ENCODE data around the gene VTN.
A peak's percentile ranks its signal among the peaks of the same experiment; 100 is the strongest.

VTN gene

GRCh38 chr17:28399808-28400207 lies 29.7 kb upstream of the VTN start:
- peaks cover 11% of the 10 kb centered on the region for H3K36me3 Mint-ChIP-seq
- peaks cover 24% of the 10 kb centered on the region for H3K4me1 Mint-ChIP-seq
- no peaks in the 10 kb centered on the region for H3K27me3 Mint-ChIP-seq
- ATAC-seq: no peak
- no peaks in the 10 kb centered on the region for H3K9me3 Mint-ChIP-seq
- H3K4me3 Mint-ChIP-seq: no peak overlapping the region
- no peak overlapping the region for H3K27ac Mint-ChIP-seq

DNA sequence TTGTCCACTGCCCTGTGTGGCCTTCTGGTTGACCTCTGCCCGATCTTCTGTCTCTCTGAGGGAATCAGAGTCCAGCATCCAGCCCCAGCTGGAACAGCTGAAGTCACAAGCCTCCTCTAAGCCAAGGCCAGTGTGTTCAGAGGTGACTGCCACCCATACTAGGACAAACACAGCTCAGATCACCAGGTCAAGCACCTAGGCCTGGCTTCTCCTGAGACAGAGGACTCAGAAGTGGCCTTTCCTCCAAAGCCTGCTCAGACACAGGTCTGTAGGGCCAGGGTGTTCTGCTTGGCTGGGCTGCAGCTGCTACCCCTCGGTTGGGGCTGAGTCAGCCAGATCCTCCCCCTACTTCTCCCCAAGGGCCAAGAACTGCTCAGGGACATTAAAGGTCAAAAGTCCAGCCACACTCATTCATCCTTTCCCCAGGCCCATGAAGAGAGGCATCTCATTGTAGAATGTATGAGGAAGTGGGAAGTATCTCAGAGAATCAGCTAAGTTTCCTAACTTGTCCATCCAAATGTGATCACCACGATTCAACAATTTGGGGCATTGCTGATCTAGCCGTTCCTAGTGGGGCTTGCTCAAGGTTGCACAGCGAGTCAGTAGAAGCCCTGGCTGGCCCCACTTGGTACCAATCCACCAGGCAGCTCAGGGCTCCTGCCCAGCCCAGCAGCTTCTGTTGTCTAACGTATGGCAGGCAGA lies 28.3 kb upstream of the VTN start:
- peak; percentile 63 for ATAC-seq
- Mint-ChIP-seq H3K27ac (peak overlapping the region; percentile 46), H3K27me3 (no peaks in the 10 kb centered on the region), H3K4me3 (no peak overlapping the region), H3K36me3 (peaks cover 19% of the 10 kb centered on the region), H3K4me1 (peaks cover 11% of the 10 kb centered on the region), H3K9me3 (no peaks in the 10 kb centered on the region)

DNA sequence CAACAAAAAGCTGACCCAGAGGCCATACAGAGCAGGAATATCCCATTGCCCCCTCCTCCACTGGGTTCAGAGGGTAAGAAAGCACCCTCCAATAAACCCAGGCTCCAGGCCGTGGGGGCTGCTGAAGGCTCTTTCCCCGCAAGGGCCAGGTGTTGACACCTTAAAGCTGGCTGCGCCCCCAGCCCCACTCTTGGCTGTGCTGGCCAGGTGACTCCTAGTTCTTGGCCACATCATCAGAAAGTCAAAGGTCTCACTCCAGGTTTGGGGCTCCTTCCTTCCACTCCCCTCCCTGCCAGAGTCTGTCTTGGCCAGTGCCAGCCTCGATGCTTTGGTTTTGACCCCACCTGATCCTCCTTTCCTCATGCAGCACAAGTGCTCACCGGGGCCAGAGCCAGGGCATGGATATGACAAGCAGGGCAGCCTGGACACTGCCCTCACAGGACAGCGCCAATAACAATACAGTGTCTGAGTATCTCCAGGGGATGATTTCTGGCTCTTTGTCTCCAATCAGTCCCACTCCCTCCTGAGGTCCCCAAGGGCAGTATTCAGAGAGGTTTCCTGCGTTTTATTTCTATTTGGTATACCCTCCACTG lies 27.7 kb upstream of the VTN start:
- peaks cover 11% of the 10 kb centered on the region for H3K4me1 Mint-ChIP-seq
- no peak for ATAC-seq
- H3K27me3 Mint-ChIP-seq: no peaks in the 10 kb centered on the region
- H3K9me3 Mint-ChIP-seq: no peaks in the 10 kb centered on the region
- peaks cover 19% of the 10 kb centered on the region for H3K36me3 Mint-ChIP-seq
- no peak overlapping the region for H3K4me3 Mint-ChIP-seq
- H3K27ac Mint-ChIP-seq: peak overlapping the region; percentile 46

DNA sequence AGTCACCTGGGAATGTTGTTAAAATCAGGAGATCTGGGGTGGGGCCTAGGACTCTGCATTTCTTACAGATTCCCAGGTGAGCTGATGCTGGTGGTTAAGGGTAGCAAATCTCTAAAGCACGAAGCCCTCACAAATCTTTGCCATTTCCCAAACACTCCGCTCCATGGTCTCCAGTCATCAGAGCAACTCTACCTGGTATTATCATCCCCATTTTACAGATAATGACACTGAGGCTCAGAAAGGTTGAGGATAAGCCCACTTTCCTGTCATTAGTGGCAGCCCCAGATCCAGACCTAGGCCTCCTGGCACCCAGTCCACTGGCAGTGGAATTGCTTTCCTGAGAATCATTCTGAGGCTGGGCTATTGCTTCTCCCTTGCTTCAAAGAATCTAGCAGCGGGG lies 27.2 kb upstream of the VTN start:
- ATAC-seq: no peak
- no peak overlapping the region for H3K27ac Mint-ChIP-seq
- no peaks in the 10 kb centered on the region for H3K9me3 Mint-ChIP-seq
- H3K27me3 Mint-ChIP-seq: no peaks in the 10 kb centered on the region
- no peak overlapping the region for H3K4me3 Mint-ChIP-seq
- peaks cover 11% of the 10 kb centered on the region for H3K4me1 Mint-ChIP-seq
- H3K36me3 Mint-ChIP-seq: peaks cover 19% of the 10 kb centered on the region

DNA sequence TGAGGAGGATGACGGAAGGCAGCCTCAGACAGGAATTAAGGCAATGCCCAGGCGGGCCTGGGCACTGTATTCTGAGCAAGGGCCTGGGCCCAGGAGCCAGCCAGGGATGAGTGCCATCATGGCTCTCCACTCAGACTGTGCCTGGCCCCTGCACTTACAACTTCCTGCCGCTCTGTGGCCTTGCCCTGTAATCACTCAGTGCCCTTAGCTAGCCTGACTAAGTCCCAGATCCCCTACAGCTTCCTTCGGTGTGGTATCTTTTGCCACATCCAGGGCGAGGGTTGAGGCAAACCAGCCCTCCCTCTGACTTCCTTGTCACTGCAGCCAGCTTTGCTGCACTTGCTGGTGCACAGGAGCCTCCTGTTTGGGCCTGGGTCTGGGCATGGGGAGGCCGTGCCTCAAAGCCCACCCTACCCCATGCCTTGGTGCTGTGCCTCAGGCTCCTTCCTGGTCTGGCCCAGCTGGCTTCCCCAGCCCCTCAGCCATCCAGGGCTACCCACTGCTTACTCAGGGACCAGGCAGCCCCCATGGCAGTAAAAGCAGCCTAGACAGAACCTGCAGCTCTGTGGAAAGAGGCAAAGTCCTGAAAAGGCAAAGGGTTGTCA lies 26.6 kb upstream of the VTN start:
- Mint-ChIP-seq H3K27me3 (no peaks in the 10 kb centered on the region), H3K36me3 (peaks cover 19% of the 10 kb centered on the region), H3K4me1 (peaks cover 11% of the 10 kb centered on the region), H3K9me3 (no peaks in the 10 kb centered on the region), H3K27ac (no peak overlapping the region), H3K4me3 (no peak overlapping the region)
- no peak for ATAC-seq

DNA sequence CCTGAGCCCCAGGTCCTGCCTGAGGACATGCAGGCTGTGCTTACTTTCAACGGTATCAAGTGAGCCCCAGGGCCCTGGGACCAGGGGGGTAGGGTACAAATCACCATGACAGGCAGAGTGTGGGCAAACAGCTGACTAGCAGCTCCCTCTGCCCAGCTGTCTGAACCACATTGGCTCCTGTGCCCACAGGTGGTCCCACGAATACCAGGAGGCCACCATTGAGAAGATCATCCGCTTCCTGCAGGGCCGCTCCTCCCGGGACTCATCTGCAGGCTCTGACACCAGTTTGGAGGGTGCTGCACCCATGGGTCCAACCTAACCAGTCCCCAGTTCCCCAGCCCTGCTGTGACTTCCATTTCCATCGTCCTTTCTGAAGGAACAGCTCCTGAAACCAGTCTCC lies 25.9 kb upstream of the VTN start:
- Mint-ChIP-seq H3K27me3 (no peaks in the 10 kb centered on the region), H3K4me3 (no peak overlapping the region), H3K9me3 (no peaks in the 10 kb centered on the region), H3K27ac (no peak overlapping the region), H3K4me1 (peaks cover 11% of the 10 kb centered on the region), H3K36me3 (peaks cover 27% of the 10 kb centered on the region)
- no peak for ATAC-seq

DNA sequence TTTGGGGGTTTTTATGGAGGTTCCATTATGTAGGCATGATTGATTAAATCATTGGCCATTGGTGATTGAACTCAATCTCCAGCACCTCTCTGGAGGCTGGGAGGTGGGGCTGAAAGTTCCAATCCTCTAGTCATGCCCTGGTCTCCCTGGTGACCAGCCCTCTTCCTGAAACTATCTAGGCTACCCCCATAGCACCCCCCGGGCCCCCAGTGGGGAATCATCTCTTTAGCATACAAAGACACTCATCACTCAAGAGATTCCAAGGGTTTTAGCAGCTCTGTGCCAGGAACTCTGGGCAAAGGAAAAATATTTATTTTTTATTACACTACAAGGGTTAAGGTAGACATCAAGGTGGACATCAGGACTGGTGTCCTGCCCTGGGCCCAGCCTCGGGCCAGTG lies 25.3 kb upstream of the VTN start:
- Mint-ChIP-seq H3K27ac (no peak overlapping the region), H3K27me3 (no peaks in the 10 kb centered on the region), H3K36me3 (peaks cover 33% of the 10 kb centered on the region), H3K4me3 (no peak overlapping the region), H3K4me1 (peaks cover 11% of the 10 kb centered on the region), H3K9me3 (no peaks in the 10 kb centered on the region)
- no peak for ATAC-seq

DNA sequence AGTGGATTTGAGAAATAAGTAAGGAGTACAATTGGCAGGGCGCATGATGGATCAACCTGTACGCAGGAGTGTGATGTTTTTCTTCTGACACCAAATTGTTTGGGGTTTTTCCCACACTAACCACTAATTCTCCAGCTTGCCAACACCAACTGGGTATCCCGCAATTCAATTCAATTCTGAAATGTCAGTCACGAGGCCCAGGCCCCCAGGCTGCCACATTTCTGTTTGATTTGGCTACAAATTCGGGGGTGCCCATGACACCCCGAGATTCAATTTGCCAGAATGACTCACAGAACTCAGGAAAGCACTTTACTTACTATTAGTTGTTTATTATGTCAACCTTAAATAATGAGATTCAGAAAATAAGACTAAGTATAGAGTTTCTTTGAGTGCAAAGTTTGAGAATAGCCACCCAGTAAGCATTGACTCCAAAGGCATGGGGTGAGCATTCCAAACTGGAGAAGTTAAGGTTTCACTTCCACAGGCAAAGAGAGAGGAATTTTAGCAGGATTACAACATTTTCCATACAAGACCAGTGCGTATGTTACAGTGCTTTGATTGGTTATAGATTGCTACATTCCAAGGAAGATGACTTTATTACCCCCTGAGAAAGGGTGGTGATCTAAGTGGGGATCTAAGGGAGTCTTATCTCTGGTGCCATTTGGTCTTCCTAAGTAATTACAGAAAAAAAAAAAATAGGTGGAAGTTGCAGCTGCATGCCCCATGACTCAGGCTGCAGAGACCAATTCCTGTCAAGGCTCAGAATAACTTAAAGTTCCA lies 24.4 kb upstream of the VTN start:
- peaks cover 11% of the 10 kb centered on the region for H3K4me1 Mint-ChIP-seq
- no peak overlapping the region for H3K27ac Mint-ChIP-seq
- ATAC-seq: no peak
- H3K36me3 Mint-ChIP-seq: peaks cover 42% of the 10 kb centered on the region
- H3K9me3 Mint-ChIP-seq: no peaks in the 10 kb centered on the region
- no peaks in the 10 kb centered on the region for H3K27me3 Mint-ChIP-seq
- H3K4me3 Mint-ChIP-seq: no peak overlapping the region

GRCh38 chr17:28392491-28392890 lies 22.4 kb upstream of the VTN start:
- Mint-ChIP-seq H3K27ac (no peak overlapping the region), H3K9me3 (no peaks in the 10 kb centered on the region), H3K27me3 (no peaks in the 10 kb centered on the region), H3K4me1 (no peaks in the 10 kb centered on the region), H3K36me3 (peaks cover 47% of the 10 kb centered on the region), H3K4me3 (no peak overlapping the region)
- no peak for ATAC-seq

DNA sequence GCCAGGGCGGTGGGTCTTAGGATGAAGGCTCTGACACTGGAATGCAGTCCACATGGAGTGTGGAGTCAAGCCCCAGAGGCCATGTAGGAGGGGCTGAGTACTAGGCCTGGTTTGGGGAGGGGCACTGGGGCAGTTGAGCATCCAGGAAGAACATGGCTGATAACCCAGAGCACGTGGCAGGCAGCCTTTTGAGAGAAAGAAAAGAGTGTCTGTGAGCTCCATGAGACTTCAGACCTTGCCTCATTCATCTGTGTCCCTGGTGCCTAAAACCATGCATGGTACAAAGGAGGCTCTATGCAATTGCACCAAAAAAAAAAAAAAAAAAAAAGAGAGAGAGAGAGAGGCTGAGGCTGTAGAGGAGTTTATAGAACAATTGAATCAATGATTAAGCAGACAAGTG lies 21.3 kb upstream of the VTN start:
- H3K4me1 Mint-ChIP-seq: no peaks in the 10 kb centered on the region
- ATAC-seq: no peak
- H3K9me3 Mint-ChIP-seq: no peaks in the 10 kb centered on the region
- no peaks in the 10 kb centered on the region for H3K27me3 Mint-ChIP-seq
- H3K4me3 Mint-ChIP-seq: no peak overlapping the region
- peaks cover 47% of the 10 kb centered on the region for H3K36me3 Mint-ChIP-seq
- no peak overlapping the region for H3K27ac Mint-ChIP-seq

GRCh38 chr17:28390984-28391383 lies 20.9 kb upstream of the VTN start:
- H3K36me3 Mint-ChIP-seq: peaks cover 47% of the 10 kb centered on the region
- no peak overlapping the region for H3K4me3 Mint-ChIP-seq
- H3K27me3 Mint-ChIP-seq: no peaks in the 10 kb centered on the region
- no peaks in the 10 kb centered on the region for H3K9me3 Mint-ChIP-seq
- no peak for ATAC-seq
- H3K4me1 Mint-ChIP-seq: no peaks in the 10 kb centered on the region
- no peak overlapping the region for H3K27ac Mint-ChIP-seq

- Mint-ChIP-seq H3K4me1 (peaks cover under 1% of the 10 kb centered on the region), H3K36me3 (peaks cover 47% of the 10 kb centered on the region), H3K27me3 (no peaks in the 10 kb centered on the region), H3K4me3 (no peak overlapping the region), H3K9me3 (no peaks in the 10 kb centered on the region), H3K27ac (no peak overlapping the region)
- ATAC-seq: no peak
Measured at GRCh38 chr17:28390563-28390962, 20.5 kb upstream of the VTN start.

GRCh38 chr17:28390141-28390540 lies 20.0 kb upstream of the VTN start:
- no peak for ATAC-seq
- H3K36me3 Mint-ChIP-seq: peaks cover 47% of the 10 kb centered on the region
- no peak overlapping the region for H3K4me3 Mint-ChIP-seq
- H3K27me3 Mint-ChIP-seq: no peaks in the 10 kb centered on the region
- no peaks in the 10 kb centered on the region for H3K9me3 Mint-ChIP-seq
- H3K27ac Mint-ChIP-seq: no peak overlapping the region
- peaks cover 5% of the 10 kb centered on the region for H3K4me1 Mint-ChIP-seq

DNA sequence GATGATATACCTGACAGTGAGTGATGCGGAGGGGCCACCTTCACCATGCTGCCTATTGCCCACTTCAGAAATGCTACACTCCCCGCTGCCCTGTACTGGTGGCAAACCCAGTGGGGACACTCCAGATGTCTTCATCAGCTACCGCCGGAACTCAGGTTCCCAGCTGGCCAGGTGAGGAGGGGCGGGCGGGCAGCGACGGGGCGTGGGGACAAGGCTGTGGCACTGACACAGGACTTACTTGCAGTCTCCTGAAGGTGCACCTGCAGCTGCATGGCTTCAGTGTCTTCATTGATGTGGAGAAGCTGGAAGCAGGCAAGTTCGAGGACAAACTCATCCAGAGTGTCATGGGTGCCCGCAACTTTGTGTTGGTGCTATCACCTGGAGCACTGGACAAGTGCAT lies 18.0 kb upstream of the VTN start:
- Mint-ChIP-seq H3K9me3 (no peaks in the 10 kb centered on the region), H3K27ac (no peak overlapping the region), H3K27me3 (peaks cover 19% of the 10 kb centered on the region), H3K4me1 (peaks cover 22% of the 10 kb centered on the region), H3K36me3 (peaks cover 39% of the 10 kb centered on the region), H3K4me3 (no peak overlapping the region)
- no peak for ATAC-seq

DNA sequence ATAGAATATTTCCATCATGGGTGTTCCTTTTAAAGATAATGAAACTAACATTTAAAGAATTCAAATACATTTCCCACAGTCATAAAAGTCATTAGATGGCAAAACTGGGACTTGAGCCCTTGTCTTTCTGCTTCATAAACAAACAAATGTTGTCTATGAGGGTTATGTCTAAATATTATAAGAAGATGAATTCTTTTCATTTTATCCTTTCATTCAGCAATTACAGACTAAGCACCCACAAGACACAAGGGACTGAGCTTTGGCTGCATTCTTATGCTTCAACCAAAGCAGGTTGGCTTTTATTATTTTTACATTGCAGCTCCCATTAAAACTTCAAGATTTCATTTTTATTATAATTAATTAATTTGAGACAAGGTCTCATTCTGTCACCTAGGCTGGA lies 16.3 kb upstream of the VTN start:
- H3K36me3 Mint-ChIP-seq: peaks cover 52% of the 10 kb centered on the region
- H3K4me1 Mint-ChIP-seq: peaks cover 27% of the 10 kb centered on the region
- H3K27me3 Mint-ChIP-seq: peaks cover 36% of the 10 kb centered on the region
- H3K27ac Mint-ChIP-seq: no peak overlapping the region
- ATAC-seq: no peak
- H3K9me3 Mint-ChIP-seq: no peaks in the 10 kb centered on the region
- no peak overlapping the region for H3K4me3 Mint-ChIP-seq
